ENCODE results near the gene PSME1. TPM values are rescaled to one million over a fixed set of nuclear protein-coding genes. Genes with fewer than 3 reads are reported as not detected.

Gene PSME1
- total and polyA plus RNA-seq, 5 donors from 2014 or later, result 294 to 1,230 (median 825) TPM

GRCh38 chr14:24155100-24155499 lies 19.1 kb downstream of the PSME1 start:
- no peak for ATAC-seq (ENCODE audit: low read depth in 2 of 2)
- no peaks in the 10 kb centered on the region for H3K27me3 Mint-ChIP-seq
- peaks cover 4 to 32% (median 8%) of the 10 kb centered on the region in 4 donors for H3K4me1 Mint-ChIP-seq
- H3K9me3 ChIP-seq (ENCODE audit: control insufficient read depth in 2 of 2, low read length in 2 of 2), result no peaks in the 10 kb centered on the region
- no peak overlapping the region for H3K4me3 ChIP-seq (ENCODE audit: low read depth, low read length)
- no peaks in the 10 kb centered on the region for H3K9me3 Mint-ChIP-seq
- H3K36me3 ChIP-seq (ENCODE audit: control insufficient read depth, insufficient read depth, low read length), result peaks cover 69% of the 10 kb centered on the region
- peaks cover 8% of the 10 kb centered on the region for H3K4me1 ChIP-seq (ENCODE audit: control insufficient read depth, insufficient read depth, low read length, poor library complexity, severe bottlenecking)
- H3K27me3 ChIP-seq (ENCODE audit: control insufficient read depth, insufficient read depth, low read length), result no peaks in the 10 kb centered on the region
- H3K27ac Mint-ChIP-seq, result peak overlapping the region in 1 of 3 donors; percentile 74
- DNase-seq, result no peak
- H3K27ac ChIP-seq (ENCODE audit: insufficient read depth, low read length, poor library complexity, severe bottlenecking), result no peak overlapping the region
- peak overlapping the region in 1 of 4 donors; percentile 74 for H3K4me3 Mint-ChIP-seq
- H3K36me3 Mint-ChIP-seq, result peaks cover 25% of the 10 kb centered on the region

DNA sequence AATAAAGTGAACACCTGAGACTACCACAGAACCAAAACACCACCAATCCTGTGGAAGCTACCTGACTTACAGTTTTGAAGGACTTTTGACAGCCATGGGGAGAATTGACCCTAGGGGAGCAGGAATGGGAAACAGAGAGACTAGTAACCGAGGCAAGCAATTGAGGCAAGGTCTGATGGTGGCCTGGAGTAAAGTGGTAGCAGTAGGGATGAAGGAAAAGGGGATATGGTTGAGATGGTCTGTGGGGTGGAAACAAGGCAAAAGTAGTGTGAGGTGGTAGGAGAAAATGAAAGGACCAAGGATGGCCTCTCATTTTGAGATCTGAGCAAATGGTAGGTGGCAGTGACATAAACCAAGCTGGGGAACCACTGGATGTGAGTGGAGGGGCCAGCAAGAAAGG lies 20.8 kb downstream of the PSME1 start:
- Mint-ChIP-seq H3K27ac (peak overlapping the region in 2 of 3 donors; percentile 45 to 51), H3K4me1 (peaks cover 4 to 38% (median 12%) of the 10 kb centered on the region in 4 donors), H3K4me3 (peak overlapping the region in 1 of 4 donors; percentile 50), H3K36me3 (peaks cover 31% of the 10 kb centered on the region), H3K27me3 (no peaks in the 10 kb centered on the region), H3K9me3 (no peaks in the 10 kb centered on the region)
- Histone ChIP-seq H3K9me3 (ENCODE audit: control insufficient read depth in 2 of 2, low read length in 2 of 2) (no peaks in the 10 kb centered on the region), H3K4me3 (ENCODE audit: low read depth, low read length) (no peak overlapping the region), H3K36me3 (ENCODE audit: control insufficient read depth, insufficient read depth, low read length) (peaks cover 52% of the 10 kb centered on the region), H3K27ac (ENCODE audit: insufficient read depth, low read length, poor library complexity, severe bottlenecking) (no peak overlapping the region), H3K4me1 (ENCODE audit: control insufficient read depth, insufficient read depth, low read length, poor library complexity, severe bottlenecking) (peaks cover 16% of the 10 kb centered on the region), H3K27me3 (ENCODE audit: control insufficient read depth, insufficient read depth, low read length) (no peaks in the 10 kb centered on the region)
- DNase-seq (no peak), ATAC-seq (ENCODE audit: low read depth in 2 of 2) (no peak)

DNA sequence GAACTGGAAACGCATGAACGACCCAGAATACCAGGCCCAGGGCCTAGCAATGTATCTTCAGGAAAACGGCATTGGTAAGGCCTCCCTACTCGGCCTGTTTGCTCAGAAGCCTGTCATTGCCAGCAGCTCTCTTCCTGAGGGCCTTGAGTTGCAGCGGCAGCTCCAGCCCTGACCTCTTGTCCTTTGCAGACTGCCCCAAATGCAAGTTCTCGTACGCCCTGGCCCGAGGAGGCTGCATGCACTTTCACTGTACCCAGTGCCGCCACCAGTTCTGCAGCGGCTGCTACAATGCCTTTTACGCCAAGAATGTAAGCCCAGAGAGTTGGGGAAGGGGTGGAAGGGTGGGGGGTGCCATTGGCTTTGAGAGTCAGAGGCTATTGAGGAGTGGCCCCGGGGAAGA lies 21.3 kb downstream of the PSME1 start:
- Histone ChIP-seq H3K9me3 (ENCODE audit: control insufficient read depth in 2 of 2, low read length in 2 of 2) (no peaks in the 10 kb centered on the region), H3K4me1 (ENCODE audit: control insufficient read depth, insufficient read depth, low read length, poor library complexity, severe bottlenecking) (peaks cover 21% of the 10 kb centered on the region), H3K36me3 (ENCODE audit: control insufficient read depth, insufficient read depth, low read length) (peaks cover 47% of the 10 kb centered on the region), H3K27ac (ENCODE audit: insufficient read depth, low read length, poor library complexity, severe bottlenecking) (no peak overlapping the region), H3K27me3 (ENCODE audit: control insufficient read depth, insufficient read depth, low read length) (no peaks in the 10 kb centered on the region), H3K4me3 (ENCODE audit: low read depth, low read length) (no peak overlapping the region)
- DNase-seq (no peak), ATAC-seq (ENCODE audit: low read depth in 2 of 2) (no peak)
- no peaks in the 10 kb centered on the region for H3K9me3 Mint-ChIP-seq
- peak overlapping the region in 1 of 3 donors; percentile 51 for H3K27ac Mint-ChIP-seq
- H3K36me3 Mint-ChIP-seq, result peaks cover 34% of the 10 kb centered on the region
- H3K4me3 Mint-ChIP-seq, result peak overlapping the region in 1 of 4 donors; percentile 50
- peaks cover 4 to 40% (median 14%) of the 10 kb centered on the region in 4 donors for H3K4me1 Mint-ChIP-seq
- H3K27me3 Mint-ChIP-seq, result no peaks in the 10 kb centered on the region

- Histone ChIP-seq H3K27ac (ENCODE audit: insufficient read depth, low read length, poor library complexity, severe bottlenecking) (peak overlapping the region; percentile 94), H3K9me3 (ENCODE audit: control insufficient read depth in 2 of 2, low read length in 2 of 2) (no peaks in the 10 kb centered on the region), H3K4me3 (ENCODE audit: low read depth, low read length) (no peak overlapping the region), H3K36me3 (ENCODE audit: control insufficient read depth, insufficient read depth, low read length) (peaks cover 58% of the 10 kb centered on the region), H3K27me3 (ENCODE audit: control insufficient read depth, insufficient read depth, low read length) (no peaks in the 10 kb centered on the region), H3K4me1 (ENCODE audit: control insufficient read depth, insufficient read depth, low read length, poor library complexity, severe bottlenecking) (peaks cover 47% of the 10 kb centered on the region)
- Mint-ChIP-seq H3K4me1 (peaks cover 0 to 59% (median 22%) of the 10 kb centered on the region in 4 donors), H3K27me3 (no peaks in the 10 kb centered on the region), H3K27ac (peak overlapping the region; percentile 99 to 100 (median 99)), H3K4me3 (peak overlapping the region; percentile 24 to 99 (median 48)), H3K9me3 (no peaks in the 10 kb centered on the region), H3K36me3 (peaks cover 51% of the 10 kb centered on the region)
- ATAC-seq (ENCODE audit: low read depth in 2 of 2) (no peak), DNase-seq (no peak)
Measured at GRCh38 chr14:24159777-24160498, 23.9 kb downstream of the PSME1 start.

DNA sequence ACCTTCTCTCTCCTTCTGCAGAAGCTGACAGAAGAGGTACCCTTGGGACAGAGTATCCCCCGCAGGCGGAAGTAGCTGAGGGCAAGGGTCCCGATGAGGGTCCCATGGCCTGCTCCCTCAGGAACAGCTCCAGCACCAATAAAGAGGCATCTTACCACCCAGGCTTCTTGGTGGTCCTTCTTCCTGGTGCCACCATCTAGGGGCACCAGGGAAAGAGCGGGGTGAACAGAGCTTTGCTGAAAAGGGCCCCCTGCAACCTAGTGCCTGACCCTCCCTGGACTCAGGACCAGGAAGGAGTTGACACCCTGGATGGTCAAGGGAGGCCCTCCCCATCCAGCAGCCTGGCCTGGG lies 24.5 kb downstream of the PSME1 start:
- Histone ChIP-seq H3K9me3 (ENCODE audit: control insufficient read depth in 2 of 2, low read length in 2 of 2) (no peaks in the 10 kb centered on the region), H3K27ac (ENCODE audit: insufficient read depth, low read length, poor library complexity, severe bottlenecking) (peak overlapping the region; percentile 94), H3K27me3 (ENCODE audit: control insufficient read depth, insufficient read depth, low read length) (no peaks in the 10 kb centered on the region), H3K36me3 (ENCODE audit: control insufficient read depth, insufficient read depth, low read length) (peaks cover 58% of the 10 kb centered on the region), H3K4me3 (ENCODE audit: low read depth, low read length) (no peak overlapping the region), H3K4me1 (ENCODE audit: control insufficient read depth, insufficient read depth, low read length, poor library complexity, severe bottlenecking) (peaks cover 53% of the 10 kb centered on the region)
- Mint-ChIP-seq H3K36me3 (peaks cover 53% of the 10 kb centered on the region), H3K27me3 (no peaks in the 10 kb centered on the region), H3K4me1 (peaks cover 0 to 64% (median 24%) of the 10 kb centered on the region in 4 donors), H3K27ac (peak overlapping the region; percentile 99 to 100 (median 99)), H3K9me3 (no peaks in the 10 kb centered on the region), H3K4me3 (peak overlapping the region; percentile 58 to 100 (median 99))
- DNase-seq (no peak), ATAC-seq (ENCODE audit: low read depth in 2 of 2) (no peak)

- peak; percentile 93 to 97 (median 96) for DNase-seq
- Mint-ChIP-seq H3K4me3 (peak within 1 kb of the TSS; percentile 93 to 100 (median 99)), H3K4me1 (peaks cover under 1 to 66% (median 28%) of the 10 kb centered on the region in 4 donors), H3K27me3 (no peaks in the 10 kb centered on the region), H3K9me3 (no peaks in the 10 kb centered on the region), H3K27ac (peak within 1 kb of the TSS; percentile 99 to 100 (median 99)), H3K36me3 (peaks cover 47% of the 10 kb centered on the region)
- Histone ChIP-seq H3K4me1 (ENCODE audit: control insufficient read depth, insufficient read depth, low read length, poor library complexity, severe bottlenecking) (peaks cover 53% of the 10 kb centered on the region), H3K27me3 (ENCODE audit: control insufficient read depth, insufficient read depth, low read length) (no peaks in the 10 kb centered on the region), H3K27ac (ENCODE audit: insufficient read depth, low read length, poor library complexity, severe bottlenecking) (peak within 1 kb of the TSS; percentile 94), H3K4me3 (ENCODE audit: low read depth, low read length) (peak within 1 kb of the TSS; percentile 91), H3K9me3 (ENCODE audit: control insufficient read depth in 2 of 2, low read length in 2 of 2) (no peaks in the 10 kb centered on the region), H3K36me3 (ENCODE audit: control insufficient read depth, insufficient read depth, low read length) (peaks cover 58% of the 10 kb centered on the region)
- ATAC-seq (ENCODE audit: low read depth in 2 of 2), result peak; percentile 84 to 86
Measured at GRCh38 chr14:24160850-24161804, 25.1 kb downstream of the PSME1 start, which contains the start of gene IRF9. TSS of gene IRF9 (plus strand) at chr14:24161265. CDS start at chr14:24162145, 880 bp downstream.

DNA sequence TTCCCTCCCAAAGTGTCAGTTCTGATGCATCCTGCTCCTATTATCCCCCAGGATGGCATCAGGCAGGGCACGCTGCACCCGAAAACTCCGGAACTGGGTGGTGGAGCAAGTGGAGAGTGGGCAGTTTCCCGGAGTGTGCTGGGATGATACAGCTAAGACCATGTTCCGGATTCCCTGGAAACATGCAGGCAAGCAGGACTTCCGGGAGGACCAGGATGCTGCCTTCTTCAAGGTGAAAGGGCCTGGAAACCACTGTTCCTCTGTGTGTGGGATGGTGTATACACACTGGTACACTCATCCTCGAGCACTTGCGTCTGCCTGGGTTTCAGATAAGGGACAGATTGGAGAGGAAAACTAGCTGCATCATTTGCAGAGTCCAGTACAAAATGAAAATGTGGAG lies 26.1 kb downstream of the PSME1 start:
- H3K27me3 Mint-ChIP-seq, result no peaks in the 10 kb centered on the region
- Histone ChIP-seq H3K4me3 (ENCODE audit: low read depth, low read length) (peak overlapping the region; percentile 91), H3K9me3 (ENCODE audit: control insufficient read depth in 2 of 2, low read length in 2 of 2) (no peaks in the 10 kb centered on the region), H3K27ac (ENCODE audit: insufficient read depth, low read length, poor library complexity, severe bottlenecking) (peak overlapping the region; percentile 94), H3K27me3 (ENCODE audit: control insufficient read depth, insufficient read depth, low read length) (no peaks in the 10 kb centered on the region), H3K4me1 (ENCODE audit: control insufficient read depth, insufficient read depth, low read length, poor library complexity, severe bottlenecking) (peaks cover 53% of the 10 kb centered on the region), H3K36me3 (ENCODE audit: control insufficient read depth, insufficient read depth, low read length) (peaks cover 58% of the 10 kb centered on the region)
- peaks cover 7 to 65% (median 31%) of the 10 kb centered on the region in 4 donors for H3K4me1 Mint-ChIP-seq
- DNase-seq (peak in 1 of 3 donors; percentile 27), ATAC-seq (ENCODE audit: low read depth in 2 of 2) (no peak)
- no peaks in the 10 kb centered on the region for H3K9me3 Mint-ChIP-seq
- H3K36me3 Mint-ChIP-seq, result peaks cover 48% of the 10 kb centered on the region
- peak overlapping the region; percentile 93 to 100 (median 99) for H3K4me3 Mint-ChIP-seq
- peak overlapping the region; percentile 99 to 100 (median 99) for H3K27ac Mint-ChIP-seq

Data from CD4-positive, CD25-positive, alpha-beta regulatory T cell (primary cell).